ENCODE data around the gene LGALS9.

DNA sequence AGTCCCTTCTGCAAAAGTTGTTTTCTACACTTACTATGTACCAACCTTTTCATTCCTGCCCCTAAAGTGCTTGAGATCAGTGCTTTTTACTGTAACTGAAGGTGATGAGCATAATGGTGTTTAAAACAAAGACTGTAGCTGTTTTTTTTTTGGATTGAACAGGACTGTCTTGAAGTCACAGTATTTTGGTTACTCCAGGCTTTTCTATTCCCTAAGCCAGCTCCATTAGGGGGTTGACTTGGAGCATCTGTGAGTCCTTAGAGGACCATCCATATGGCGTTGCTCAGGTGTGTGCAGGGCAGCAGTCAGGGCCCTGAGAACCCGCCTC lies 29.0 kb upstream of the LGALS9 start:
- TF ChIP-seq, protein P1, sequence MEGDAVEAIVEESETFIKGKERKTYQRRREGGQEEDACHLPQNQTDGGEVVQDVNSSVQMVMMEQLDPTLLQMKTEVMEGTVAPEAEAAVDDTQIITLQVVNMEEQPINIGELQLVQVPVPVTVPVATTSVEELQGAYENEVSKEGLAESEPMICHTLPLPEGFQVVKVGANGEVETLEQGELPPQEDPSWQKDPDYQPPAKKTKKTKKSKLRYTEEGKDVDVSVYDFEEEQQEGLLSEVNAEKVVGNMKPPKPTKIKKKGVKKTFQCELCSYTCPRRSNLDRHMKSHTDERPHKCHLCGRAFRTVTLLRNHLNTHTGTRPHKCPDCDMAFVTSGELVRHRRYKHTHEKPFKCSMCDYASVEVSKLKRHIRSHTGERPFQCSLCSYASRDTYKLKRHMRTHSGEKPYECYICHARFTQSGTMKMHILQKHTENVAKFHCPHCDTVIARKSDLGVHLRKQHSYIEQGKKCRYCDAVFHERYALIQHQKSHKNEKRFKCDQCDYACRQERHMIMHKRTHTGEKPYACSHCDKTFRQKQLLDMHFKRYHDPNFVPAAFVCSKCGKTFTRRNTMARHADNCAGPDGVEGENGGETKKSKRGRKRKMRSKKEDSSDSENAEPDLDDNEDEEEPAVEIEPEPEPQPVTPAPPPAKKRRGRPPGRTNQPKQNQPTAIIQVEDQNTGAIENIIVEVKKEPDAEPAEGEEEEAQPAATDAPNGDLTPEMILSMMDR (IDR thresholded peaks at IDR 0.05; ENCODE audit: poor library complexity): no peak
- no peak for TF ChIP-seq EZH2 (IDR thresholded peaks at IDR 0.05; ENCODE audit: borderline replicate concordance)
